WTC11 (cell line): Measurements from ENCODE around the gene CD200R1.

Experiments
- ATF6 ChIP-seq: sonication (generic); formaldehyde crosslinking; IDR thresholded peaks from 2 replicates; pipeline ENCODE4 v1.8.1; 2023; ENCODE audit warnings: mild to moderate bottlenecking, missing genetic modification reagents
- CTCF ChIP-seq: fragments of 200-600 bp; IDR thresholded peaks from 2 replicates; pipeline ENCODE4 v1.8.0; 2022; ENCODE audit warnings: antibody characterized with exemption
- FOXJ3 ChIP-seq: sonication (generic); formaldehyde crosslinking; IDR thresholded peaks from 2 replicates; pipeline ENCODE4 v1.9.0; 2021; ENCODE audit warnings: missing genetic modification reagents, mild to moderate bottlenecking, borderline replicate concordance
- MAX ChIP-seq: sonication (generic); formaldehyde crosslinking; IDR thresholded peaks from 2 replicates; pipeline ENCODE4 v1.8.0; 2022; ENCODE audit warnings: mild to moderate bottlenecking, missing genetic modification reagents
- MYBL2 ChIP-seq: sonication (generic); formaldehyde crosslinking; IDR thresholded peaks from 2 replicates; pipeline ENCODE4 v1.8.1; 2023; ENCODE audit warnings: mild to moderate bottlenecking, moderate library complexity, missing genetic modification reagents
- NR1H2 ChIP-seq: sonication (generic); formaldehyde crosslinking; IDR thresholded peaks from 2 replicates; pipeline ENCODE4 v1.9.0; 2021; ENCODE audit warnings: mild to moderate bottlenecking, moderate library complexity, missing genetic modification reagents
- RORB ChIP-seq: fragments of 250-450 bp; sonication (Bioruptor Pico); IDR thresholded peaks from 2 replicates; pipeline ENCODE4 v1.9.0; 2021; ENCODE audit warnings: mild to moderate bottlenecking
- USF1 ChIP-seq: sonication (generic); formaldehyde crosslinking; IDR thresholded peaks from 2 replicates; pipeline ENCODE4 v1.8.0; 2022; ENCODE audit warnings: mild to moderate bottlenecking, missing genetic modification reagents
- USF2 ChIP-seq: sonication (generic); formaldehyde crosslinking; IDR thresholded peaks from 2 replicates; pipeline ENCODE4 v1.8.1; 2023; ENCODE audit warnings: mild to moderate bottlenecking, missing genetic modification reagents, moderate library complexity

GRCh38 chr3:112979244-112979832, 4.4 kb upstream of the CD200R1 start:
- TF ChIP-seq MAX (CRISPR knock-in tag) (no peak), NR1H2 (CRISPR knock-in tag) (no peak), USF2 (no peak), USF1 (CRISPR knock-in tag) (no peak), RORB (CRISPR knock-in tag) (no peak), CTCF (peak; percentile 44; the same call in 1 of the 2 replicates), ATF6 (no peak), MYBL2 (CRISPR knock-in tag) (no peak), FOXJ3 (no peak)
